ACHN (cell line): ENCODE measurements around the gene GBA2.

Experiments
- DNase-seq: peaks from one replicate; pipeline ENCODE4 v3.0.0-alpha.2; 2015
- in situ Hi-C: cut with HindIII; loops from 2 replicates; pipeline ENCODE4 v1.10.0; 2017; ENCODE audit warnings: low sequenced_read_pairs, low pct_ligation_motif_present, low pct_unique_long_range_greater_than_20kb

The GBA2 gene

DNA sequence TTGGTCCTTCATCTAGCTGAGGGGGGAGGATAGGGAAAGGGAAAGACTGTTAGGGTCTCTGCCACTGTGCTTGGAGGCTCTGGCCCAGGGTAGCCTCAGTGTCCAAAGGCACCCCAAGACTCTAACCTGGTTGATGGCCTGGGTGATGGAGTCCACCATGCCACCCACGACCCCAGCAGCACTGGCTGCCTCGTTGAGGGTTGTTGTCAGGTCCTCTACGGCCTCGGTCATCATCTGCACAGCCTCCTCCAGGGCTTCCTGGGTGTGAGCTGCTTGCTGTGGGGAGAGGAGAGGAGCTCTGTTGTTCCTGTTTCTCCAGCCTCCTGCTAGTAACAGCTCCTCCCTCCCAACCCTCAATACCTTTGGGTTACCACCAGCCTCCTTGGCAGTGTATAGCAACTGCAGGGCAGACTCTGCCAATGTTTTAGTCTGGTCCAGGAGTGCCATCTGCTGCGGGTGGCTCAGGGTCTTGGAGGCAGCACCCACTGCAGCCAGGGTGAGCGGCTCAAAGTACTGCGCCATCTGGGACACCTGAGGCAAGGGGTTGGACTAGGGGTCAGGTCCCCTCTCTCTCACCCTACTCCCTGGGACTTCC, 43.1 kb downstream of the GBA2 start:
- no peak for DNase-seq
- in situ Hi-C loops = no loop called here

DNA sequence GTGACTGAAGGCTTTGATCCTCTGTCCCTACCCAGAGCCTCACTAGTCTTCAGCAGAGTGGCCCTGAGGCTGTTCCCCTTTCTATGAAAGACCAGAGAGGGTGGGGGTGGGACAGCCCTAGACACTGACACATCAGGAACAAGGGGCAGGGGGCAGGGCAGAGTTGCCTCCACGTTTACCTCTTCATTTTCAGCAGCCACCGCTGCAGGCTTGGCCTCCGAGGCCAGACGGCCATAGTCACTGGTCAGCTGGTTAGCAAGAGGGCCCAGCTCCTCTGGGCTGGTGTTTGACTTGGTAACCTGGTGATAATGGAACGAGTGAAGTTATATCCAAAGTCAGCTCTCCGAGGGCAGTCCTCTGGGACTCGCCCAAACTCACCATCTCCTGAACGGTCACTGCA, 43.7 kb downstream of the GBA2 start:
- in situ Hi-C loops = no loop called here
- DNase-seq = no peak

DNA sequence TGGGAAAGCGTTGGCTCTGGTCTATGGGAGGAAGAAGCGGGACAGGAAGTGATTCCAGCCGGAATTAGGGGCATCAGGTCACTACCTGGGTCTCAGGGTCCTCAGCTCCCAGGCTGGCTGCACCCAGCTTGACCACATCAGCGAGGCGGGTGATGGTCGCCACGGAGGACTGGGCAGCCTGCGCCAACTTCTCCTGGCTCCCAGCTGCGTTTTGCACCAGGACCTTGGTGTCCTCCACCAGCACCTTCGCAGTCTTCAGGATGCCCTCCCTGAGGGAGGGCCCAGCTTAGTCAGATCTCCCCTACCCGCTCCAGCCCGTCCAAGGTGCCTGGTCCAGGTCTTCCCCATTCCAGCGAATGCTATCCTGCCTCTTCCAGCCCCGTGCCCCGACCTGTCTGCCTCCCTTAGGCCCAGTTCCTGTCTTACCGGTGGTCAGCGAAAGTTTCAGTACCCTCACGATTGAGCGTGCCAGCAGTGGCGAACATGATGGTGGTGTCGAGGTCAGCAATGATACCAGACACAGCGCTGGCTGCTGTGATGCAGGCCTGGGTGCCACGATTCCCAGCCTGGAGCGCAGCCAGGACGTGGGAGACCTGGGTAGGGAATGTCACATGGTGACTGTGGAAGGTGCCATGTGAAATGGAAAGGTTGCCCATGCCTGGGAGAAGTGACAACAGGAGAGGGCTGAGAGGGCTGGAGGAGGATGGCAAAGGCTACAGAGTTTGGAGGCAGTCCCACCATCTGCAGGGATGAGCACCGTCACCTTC, 44.9 kb downstream of the GBA2 start:
- no peak for DNase-seq
- in situ Hi-C loops = no loop called here

DNA sequence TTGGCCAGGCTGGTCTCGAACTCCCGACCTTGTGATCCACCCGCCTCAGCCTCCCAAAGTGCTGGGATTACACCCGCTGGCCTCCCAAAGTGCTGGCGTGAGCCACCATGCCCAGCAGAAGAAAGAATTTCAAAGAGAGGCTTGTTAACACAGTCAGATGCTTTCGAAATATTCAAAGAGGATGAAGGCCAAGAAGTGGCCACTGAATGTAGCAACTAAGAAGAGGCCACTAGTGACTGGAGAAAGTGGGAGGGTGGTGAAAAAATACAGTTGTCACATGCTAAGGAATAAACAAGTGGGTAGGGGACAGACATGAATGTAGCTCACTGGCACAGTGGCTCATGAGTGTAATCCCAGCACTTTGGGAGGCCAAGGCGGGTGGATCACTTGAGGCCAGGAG, 46.3 kb downstream of the GBA2 start:
- DNase-seq = no peak
- in situ Hi-C loops = no loop called here

DNA sequence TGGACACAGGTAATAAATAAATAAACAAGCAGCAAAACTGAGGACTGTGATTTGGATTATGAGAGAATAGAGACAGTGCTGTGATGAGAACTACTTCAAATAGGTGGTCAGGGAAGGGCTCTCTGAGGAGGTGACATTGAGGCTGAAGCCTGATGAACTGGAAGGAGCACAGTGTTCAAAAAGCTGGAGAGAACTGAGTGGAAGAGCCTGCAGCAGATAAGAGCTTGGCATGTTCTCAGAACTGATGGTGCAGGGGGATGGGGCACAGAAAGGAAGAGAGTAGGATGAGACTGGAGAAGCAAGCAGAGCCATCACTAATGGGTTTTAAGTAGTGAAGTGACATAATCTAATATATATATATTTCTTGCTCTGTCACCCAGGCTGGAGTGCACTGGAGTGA, 48.1 kb downstream of the GBA2 start:
- in situ Hi-C loops = no loop called here
- no peak for DNase-seq

DNA sequence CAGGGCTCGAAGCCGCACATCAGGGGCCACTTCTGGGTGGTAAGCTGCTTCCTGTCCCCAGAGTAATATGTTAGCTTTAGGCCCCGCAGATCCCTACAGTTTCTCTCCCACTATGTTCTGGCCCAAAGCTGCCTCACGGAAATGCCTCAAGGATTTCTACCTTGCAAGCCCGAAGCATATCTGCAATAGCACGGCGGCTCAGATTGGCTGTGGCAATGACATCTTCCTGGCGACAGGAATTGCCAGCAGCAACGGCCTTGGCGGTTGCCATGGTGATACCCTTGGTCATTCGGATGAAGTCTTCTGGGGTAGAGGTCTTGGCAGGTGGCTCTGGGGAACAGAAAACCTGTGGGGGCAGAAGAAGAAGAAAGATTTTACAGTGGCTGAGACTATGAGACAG, 49.0 kb downstream of the GBA2 start:
- DNase-seq = no peak
- in situ Hi-C loops = no loop called here

DNA sequence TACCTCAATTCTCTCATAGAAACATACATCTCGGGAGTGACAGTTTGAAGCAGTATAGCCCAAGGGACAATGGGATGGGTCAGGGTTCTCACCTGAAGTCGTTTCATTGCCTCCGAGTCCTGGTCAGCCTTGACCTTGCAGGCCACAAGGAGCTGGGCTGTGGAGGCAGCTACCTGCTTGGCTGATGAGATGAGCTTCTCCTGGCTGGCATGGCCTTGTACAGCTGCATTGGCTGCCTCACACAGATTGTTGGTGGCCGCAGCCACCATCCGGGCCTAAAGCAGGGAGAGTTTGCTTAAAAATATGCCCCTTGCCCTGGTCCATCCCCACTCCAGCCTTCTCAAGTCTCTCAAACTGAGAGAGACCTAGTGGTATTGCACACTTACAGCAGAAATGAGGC, 50.8 kb downstream of the GBA2 start:
- no peak for DNase-seq
- in situ Hi-C loops = no loop called here

DNA sequence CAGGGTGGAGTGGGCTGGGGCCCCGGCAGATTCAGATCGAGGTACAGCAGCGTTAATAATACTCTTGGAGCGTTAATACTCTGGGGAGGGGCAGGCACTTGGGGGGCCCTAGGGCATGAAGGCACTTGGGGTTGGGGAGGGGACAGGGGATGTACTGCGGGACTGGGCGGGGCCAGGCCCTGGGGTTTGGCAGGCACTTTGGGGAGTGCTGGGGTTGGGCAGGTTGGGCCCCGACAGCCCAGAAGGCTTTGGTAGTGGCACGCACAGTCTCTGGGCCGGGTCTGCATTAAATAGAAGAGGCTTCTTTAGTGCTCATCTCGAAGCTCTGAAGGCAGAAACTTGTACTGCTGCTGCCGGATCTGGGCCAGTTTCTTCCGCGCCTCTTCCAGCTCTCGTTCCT, 51.5 kb downstream of the GBA2 start:
- DNase-seq = no peak
- in situ Hi-C loops = no loop called here

DNA sequence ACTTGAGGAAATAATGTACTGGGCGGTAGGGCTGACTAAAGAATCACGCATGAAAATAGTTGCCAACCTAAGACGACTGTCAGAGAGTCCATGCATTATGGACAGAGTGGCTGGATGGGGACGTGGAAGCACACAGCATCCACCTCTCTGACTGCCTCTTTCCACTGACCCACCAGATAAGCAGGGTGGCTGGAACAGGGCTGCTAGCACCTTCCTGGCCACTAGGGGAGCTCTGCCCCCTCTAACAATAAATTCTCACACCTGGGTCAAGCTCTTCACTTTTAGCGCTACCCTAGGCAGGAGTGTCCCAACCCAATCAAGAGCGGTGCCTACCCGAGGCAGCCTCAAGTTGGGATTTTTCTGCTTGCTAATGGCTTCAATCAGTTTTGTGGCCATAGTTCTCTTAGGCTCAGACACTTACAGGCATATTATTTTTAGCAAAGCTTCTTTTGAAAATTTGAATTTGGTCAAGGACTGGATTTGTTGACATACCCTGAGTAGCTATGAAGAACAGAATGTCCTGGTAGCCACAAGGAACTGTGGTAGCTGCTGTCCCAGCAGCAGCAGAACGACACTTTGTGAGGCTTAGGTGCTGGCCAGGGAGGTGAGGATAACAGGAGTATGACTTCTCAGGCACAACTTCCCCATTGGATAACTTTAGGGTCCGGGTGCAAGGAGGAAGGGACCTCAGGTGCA, 52.4 kb downstream of the GBA2 start:
- in situ Hi-C loops = no loop called here
- DNase-seq = peak; percentile 54

DNA sequence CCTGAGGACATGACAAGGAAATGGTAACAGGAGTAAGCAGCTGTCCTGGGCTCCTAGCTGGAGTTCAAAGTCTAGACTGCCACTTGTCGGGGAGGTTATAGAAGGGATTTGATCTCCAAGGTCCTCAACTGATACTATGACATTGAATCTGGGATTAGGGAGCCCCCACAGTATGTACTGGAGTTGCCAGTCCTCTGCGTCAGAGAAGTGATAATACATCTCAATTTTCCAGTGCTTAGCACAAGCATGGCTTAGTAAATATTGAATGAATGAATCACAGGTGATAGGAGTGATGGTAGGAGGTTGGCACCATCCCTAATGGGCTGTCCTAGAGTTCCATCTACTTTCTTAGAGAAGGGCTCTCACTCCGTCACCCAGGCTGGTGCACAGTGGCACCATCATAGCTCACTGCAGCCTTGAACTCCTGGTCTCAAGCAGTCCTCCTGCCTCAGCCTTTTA, 53.1 kb downstream of the GBA2 start:
- in situ Hi-C loops = no loop called here
- DNase-seq = no peak

DNA sequence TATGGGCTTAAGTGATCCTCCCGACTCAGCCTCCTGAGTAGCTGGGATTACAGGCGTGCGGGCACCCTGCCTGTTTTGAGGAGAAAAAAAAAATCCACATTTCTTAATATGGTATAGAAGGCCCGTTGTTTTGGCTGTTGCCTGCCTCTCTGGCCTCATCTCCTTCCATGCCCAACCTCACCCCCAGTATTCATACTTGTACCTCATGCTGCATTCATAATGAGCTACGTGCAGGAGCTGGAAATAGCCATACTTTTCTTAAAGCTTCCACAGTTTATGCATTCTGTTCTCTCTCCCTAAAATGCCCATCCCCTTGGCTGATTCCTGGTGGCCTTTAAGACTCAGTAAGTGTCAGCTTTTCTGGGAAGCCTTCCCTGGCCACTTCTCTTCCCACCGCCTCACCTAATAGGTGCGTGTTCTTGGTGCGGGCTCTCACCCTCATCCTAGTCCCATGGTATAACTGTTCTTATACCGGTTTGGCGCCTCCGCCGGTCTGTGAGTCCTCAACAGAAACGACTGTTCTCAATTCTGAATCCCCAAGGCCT, 57.2 kb downstream of the GBA2 start:
- DNase-seq = no peak
- in situ Hi-C loops = no loop called here

DNA sequence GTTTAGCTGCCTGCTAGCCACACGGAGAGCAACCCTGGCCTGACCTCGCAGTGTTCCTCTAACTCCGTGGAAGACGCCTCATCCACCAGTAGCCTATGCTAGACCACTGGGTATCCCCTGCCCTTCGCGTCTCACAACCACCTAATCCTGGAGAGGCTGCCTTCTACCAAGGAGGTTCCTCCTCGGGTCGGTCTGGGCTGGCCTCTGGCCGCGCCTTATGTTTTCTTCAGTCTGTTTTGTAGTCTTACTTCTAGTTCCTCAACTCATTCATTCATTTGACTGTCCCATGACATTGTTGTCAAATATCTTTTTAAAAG, 57.7 kb downstream of the GBA2 start:
- no peak for DNase-seq
- in situ Hi-C loops = no loop called here

DNA sequence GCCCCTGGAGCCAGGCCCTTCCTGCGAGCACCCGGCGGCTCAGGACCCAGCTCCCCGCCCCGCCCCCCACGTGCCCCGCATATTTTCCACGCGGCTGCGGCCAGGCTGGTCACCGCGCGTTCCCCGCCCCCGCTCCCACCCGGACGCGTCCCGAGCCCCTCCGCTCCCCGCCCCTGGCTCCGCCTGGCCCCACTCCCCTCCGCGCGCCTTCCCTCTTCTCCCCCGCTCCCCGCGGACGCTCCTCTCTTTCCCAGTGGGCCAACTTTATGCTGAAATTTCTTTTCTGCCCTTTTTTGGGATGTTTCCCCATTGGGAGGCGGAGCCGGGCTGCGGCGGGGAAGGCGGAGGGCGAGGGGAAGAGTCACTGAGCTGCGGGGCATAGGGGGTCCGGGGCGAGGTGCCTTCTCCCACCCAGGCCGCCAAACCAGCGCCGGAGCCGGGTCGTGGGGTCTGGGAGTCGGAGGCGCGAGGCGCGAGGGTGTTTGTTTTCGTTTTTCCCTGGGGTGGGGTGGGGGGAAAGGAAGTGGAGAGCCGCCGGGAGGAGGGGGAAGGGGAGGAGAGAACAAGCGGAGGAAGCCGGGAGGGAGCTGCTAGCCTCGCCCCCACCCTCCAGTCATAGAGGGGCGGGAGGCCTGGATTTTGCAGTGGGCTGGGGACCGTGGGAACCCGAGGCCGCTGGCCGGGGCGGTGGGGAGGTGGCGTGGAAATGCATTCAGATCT, 58.3 kb downstream of the GBA2 start:
- peak; percentile 57 for DNase-seq
- in situ Hi-C loops = no loop called here

DNA sequence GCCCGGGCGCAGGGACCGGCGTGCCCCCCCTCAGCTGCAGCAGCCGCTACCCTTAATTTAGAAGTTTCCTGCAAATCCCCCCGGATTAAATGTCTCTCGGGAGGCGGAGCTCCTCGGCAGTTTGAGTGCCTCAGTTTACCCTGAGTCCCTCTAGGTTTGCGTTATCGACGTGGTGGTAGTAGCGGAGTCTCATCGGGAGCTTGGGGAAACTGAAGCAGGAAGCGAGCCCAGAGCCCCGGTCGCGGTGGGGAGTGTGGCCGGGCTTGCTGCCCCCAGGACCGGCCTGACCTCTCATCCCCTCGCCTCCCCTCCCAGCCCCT, 58.8 kb downstream of the GBA2 start:
- in situ Hi-C loops = no loop called here

DNA sequence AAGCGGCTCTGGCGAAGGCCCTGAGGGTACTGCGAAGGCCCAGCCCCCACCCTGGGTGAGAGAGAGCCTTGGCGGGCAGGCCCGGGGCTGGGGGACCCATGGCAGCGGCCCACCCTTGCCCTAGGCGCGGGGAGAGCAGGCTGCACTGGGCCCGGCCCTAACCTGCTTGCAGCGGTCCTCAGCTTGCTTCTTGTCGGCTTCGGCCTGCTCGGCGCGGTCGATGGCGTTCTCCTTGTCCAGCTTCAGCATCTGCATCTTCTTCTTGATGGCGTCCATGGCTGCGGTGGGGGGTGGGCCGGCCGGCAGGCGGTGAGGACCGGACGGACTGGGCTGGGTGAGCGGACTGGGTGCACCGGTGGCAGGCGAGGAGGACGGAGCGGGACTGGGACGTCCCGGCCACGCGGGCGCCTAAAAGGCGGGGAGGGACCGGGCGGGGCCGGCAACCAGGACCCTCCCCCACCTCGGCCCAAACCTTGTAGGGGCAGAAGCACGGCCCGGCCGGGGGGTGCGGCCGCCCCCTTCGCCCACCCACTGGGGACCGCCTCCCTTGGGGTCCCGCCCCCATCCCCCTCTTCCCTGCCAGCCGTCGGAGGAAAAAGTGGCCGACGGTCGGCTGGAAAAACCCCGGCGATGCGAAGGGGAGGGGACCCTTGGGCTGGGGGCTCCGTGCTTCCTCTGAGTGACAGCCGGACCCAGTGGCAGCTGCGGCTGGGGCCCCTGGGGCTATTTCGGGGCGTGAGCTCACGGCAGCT, 59.3 kb downstream of the GBA2 start, which contains the start of gene TPM2:
Gene TPM2, minus strand, starts transcription at position 384 of the 752 bp plus-strand sequence. Its CDS starts 108 bp downstream, at position 276.
- in situ Hi-C loops = no loop called here
- DNase-seq = no peak

More for the DNA sequence above, 58.8 kb downstream of the GBA2 start:
- no peak for DNase-seq

DNA sequence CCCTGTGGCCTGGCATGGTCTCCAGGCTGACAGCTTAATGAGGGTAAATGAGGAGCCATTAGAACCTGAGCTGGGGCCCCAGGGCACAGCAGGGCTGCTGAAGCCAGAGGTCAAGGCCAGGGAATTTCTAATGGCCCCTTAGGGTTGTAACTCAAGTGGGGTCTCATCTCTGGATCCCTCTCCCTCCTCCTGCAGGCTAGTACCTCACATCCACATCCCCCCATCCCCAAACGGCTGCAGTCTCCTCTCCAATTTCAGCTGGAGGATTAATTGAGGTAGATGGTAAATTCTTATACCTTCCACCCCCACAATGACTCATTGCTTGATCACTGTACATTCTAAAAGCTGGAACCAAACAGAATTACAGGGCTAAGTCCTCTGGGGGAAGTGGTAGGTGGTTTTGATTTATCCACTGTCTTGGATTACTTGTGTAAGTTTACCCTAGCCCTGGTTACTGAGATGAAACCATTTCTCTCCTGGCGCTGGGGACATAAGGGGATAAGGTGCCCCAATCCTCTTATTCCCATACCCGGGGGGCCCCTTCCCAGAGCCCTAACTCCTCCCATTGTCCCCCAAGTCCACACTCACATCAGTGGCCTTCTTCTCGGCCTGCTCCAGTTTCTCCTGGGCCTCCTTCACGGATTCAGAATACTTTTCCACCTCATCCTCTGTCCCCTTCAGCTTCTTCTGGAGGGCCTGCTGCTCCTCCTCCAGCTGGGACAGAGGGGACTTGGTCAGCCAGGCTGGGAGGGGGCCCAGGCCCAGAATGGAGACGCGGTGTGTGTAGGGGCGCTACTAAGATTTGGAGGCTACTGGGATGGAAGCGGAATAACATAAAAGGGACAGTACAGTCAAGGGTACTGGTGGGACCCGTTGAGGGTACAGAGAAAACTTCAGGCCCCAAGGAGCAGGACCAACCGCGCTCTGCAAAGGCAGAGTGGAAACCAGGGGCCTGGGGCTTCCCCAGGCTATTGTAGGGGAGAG, 60.2 kb downstream of the GBA2 start:
- in situ Hi-C loops = no loop called here
- DNase-seq = peak; percentile 35

DNA sequence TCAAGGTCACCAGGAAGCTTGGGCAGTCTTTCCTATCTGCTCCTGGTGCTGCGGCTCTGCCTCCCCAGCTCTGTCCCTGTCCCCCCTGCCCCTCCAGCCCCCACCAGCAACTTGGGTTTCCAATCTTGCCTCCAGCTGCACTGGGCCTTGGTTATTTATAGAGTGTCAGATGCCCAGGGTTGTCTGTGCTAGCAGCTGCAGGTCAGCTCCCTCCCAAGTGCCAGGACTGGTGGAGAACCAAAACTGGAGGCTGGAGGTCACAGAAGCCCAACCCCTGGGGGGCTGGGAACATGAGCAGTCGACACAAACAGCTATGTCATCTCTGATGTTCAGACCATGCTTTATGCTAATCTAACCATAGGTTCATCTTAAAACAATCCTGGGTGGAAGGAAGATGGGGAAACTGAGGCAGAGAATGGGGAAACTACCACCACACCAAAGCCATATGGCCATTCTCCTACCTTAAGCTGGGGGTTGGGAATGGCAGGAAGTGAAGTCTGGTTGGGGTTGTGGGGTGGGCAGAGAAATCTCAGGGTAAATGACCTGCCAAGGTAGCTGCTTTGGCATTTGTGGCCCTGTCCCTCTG, 61.0 kb downstream of the GBA2 start:
- in situ Hi-C loops = no loop called here
- DNase-seq = no peak
